ENCODE data around the gene SEMA3F. TPM values are rescaled to one million over a fixed set of nuclear protein-coding genes. Genes with fewer than 3 reads are reported as not detected.
A peak's percentile ranks its signal among the peaks of the same experiment; 100 is the strongest.

The SEMA3F gene
- 10.2 and 33.5 TPM in 2 replicates for total RNA-seq

DNA sequence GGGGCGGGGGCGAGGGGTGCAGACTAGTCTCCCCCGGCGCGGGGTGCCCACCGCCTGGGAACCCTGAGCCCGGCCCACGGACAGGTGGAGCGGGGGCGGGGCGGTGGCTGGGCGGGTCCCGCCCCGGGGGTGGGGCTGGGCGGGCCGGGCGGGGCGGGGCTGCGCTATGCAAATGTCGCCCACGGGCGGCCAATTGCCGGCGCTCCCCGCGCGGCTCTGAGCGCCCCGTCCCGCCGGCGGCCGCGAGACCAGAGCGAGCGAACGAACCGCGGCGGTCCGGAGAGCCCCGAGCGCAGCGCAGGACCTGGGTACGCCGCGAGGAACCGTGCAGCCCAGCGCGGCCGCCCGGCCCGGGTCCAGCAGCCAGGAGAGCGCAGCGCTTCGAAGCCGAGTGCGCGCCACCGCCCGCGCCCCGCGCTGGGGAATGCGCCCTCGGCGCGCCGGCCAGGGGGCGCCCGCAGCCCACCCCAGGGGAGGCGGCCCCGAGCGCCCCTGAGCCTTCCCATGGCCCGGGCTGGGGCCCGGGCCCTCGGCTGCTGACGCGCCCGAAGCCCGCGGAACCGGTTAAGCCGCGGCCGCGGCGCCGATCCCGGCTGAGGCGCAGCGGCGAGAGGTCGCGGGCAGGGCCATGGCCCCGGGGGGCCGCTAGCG is at the start of gene SEMA3F:
Gene SEMA3F, plus strand, starts transcription at position 485 of the 651 bp plus-strand sequence. CDS start 4,299 bp downstream, outside the sequence.
- no peak for DNase-seq (ENCODE audit: low read depth)

DNA sequence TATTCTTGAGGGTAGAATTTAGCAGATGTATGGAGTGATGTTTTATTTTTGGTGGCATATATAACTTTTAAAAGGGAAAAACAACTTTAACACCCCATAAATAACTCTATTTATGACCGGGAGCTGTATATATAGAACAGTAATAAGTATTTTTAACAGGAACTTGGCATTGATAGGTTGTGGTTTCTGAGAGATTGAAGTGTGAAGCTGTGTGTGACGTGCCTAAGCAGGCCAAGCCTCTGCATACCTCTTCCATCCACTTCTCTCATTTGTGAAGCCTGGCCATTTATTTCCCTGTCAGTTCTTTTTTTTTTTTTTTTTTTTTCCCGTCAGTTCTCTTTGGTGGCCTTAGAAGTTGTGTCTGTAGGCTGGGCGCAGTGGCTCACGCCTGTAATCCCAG is 43.4 kb upstream of the SEMA3F start:
- no peak for DNase-seq (ENCODE audit: low read depth)

DNA sequence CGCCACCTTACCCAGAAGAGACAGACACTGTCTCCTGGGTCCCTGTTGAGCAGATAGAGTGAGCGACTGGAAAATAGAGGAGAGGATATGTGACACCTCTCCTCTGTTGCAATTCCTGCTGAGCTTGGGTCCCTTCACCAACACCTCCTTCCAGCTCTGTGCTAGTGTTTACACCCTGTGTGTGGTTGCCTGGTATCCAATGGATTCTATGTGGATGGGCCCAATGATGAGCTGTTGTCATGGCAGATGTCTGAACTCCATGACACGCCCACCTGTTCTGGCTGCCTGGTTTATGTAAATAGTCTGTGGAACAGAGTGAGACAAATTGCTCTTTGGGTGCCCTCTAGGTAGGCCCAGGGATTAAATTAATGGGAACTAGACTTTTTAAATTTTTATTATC is 42.7 kb upstream of the SEMA3F start:
- DNase-seq (ENCODE audit: low read depth): no peak

DNA sequence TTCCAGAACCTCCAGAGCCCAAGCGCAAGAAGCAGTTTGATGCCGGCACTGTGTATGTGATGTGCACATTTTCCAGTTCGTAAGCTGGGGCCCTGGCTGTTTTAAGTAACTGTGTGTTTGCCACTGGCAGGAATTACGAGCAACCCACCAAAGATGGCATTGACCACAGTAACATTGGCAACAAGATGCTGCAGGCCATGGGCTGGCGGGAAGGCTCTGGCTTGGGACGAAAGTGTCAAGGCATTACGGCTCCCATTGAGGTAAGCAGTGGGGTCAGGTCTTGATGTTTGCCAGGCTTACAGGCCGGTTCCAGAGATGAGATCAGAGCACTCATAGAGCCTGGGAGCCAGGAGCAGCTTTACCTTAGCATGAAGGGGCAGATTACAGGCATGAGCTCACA is 38.0 kb upstream of the SEMA3F start:
- no peak for DNase-seq (ENCODE audit: low read depth)

DNA sequence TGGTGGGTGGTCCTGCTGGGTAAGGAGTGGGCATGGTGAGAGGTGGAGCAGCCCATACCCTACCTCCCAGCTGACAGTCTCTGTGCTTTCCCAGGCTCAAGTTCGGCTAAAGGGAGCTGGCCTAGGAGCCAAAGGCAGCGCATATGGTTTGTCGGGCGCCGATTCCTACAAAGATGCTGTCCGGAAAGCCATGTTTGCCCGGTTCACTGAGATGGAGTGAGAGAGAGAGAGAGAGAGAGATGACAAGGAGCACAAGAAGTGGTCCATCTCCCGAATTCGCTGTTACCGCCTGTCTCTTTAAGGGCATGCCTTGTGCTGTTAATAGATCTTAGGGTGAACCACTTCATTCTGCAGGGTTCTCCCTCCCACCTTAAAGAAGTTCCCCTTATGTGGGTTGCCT is 36.9 kb upstream of the SEMA3F start:
- no peak for DNase-seq (ENCODE audit: low read depth)

DNA sequence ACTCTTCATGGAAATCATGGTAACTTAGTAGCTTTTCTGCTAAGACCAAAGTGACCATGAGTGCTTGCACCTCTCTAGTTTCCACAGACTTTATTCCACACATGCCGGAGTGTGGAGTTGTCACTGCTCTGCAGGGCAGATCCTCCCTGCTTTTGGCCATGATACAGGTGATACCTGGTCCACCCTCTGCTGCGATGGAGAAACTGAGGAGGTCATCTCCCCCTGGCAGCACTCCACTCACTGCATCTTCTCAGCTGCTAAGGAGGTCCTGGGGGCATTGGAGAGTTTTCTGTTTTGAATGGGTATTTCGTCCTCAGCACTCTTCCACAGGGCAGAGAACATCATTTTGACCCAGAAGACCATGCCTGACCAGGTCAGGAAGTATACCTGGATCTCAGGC is 35.3 kb upstream of the SEMA3F start:
- DNase-seq (ENCODE audit: low read depth): no peak

DNA sequence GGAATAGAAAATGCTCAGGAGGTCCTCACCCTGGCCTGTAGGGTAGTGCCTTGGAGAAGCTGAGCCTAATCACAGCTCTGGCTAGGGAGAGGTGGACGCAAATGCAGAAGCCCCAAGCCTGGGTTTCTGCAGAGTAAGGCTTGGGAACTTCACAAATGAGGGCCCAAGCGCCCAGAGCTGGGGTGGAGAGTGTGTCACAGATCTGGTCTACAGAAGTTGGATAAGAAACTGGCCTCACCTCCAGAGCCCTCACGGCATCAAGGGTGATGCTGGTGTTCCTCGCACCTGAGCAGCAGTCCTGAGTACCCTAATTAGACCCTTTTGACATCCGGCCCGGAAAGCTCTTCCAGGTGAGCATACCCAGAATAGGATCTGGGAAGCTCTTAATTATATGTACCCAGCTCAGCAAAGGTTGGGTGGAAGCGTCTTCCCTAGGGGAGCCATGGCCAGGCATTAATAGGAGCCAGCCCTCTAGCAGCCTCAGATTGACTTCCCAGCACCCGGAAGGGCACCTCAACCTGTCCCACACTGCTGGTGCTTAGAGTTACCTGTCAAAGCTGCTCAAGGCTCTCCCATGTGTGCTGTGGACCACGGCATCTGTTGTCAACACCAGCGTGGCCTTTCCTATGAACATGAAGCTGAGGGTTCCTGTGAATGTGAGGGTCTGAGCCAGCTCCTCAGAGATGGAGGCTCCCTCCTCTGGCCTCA is 34.6 kb upstream of the SEMA3F start:
- no peak for DNase-seq (ENCODE audit: low read depth)

DNA sequence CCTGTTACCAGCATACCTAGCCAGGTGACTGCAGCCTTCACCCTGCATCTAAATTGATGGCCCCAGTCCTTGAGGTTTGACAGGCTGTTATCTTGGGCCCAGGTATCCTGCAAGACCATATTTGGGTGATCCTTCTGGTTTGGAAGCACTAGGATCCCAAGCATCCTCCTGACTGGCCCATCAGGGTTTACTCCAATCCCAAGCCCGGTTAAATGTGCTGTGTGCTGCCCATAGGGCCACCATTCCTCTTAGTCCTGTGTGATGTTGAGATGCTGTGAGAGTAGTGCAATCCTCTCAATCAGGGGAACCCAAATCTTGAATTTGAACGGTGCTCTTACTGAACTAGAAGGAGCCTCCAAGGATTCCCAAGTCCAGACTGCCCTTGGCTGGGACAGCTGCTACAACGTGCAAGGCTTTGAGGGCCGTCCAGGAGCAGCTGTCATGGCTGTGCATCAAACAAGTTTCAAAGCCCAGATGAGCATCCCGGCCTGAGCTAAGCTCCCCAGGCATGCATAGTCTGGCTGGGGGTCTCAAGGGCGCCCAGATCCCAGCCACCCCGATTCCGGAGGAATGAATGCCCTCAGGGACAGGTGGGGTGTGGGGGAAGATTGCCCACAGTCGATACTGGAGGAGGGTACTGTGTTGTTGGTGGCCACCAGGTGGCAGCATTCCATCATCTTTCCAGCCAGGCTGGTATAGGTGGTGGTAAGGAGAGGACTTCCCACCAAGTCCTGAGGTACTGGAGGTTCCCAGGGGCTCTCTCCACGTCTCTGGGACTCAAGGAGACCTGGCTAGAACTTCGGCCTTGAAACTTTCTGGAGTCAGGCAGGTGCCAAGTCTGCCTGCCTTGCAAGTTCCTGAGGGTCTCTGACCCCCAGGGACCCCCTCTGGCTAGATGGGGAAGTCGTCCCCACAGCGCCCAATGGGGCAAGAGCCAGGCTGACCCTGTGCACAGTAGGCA is 33.8 kb upstream of the SEMA3F start:
- DNase-seq (ENCODE audit: low read depth): peak; percentile 68

DNA sequence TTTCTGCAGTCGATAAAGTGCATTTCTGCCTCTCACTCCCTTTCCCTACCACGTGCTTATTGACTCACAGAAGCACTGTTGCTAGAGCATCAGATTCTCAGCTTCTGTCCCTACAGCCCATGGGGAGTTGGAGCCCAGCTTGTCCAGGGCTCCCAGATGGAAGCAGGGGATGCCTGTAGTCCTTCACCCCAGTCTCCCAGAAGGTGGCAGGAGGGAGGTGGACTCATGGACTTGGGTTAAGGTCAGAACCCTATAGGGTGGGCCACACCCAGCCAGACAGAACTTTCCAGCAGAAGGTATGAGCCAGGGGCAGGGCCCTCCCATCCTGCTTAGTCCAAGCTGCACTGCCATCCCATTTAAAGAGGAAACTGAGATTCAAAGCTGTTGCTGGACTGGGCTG is 33.1 kb upstream of the SEMA3F start:
- no peak for DNase-seq (ENCODE audit: low read depth)

DNA sequence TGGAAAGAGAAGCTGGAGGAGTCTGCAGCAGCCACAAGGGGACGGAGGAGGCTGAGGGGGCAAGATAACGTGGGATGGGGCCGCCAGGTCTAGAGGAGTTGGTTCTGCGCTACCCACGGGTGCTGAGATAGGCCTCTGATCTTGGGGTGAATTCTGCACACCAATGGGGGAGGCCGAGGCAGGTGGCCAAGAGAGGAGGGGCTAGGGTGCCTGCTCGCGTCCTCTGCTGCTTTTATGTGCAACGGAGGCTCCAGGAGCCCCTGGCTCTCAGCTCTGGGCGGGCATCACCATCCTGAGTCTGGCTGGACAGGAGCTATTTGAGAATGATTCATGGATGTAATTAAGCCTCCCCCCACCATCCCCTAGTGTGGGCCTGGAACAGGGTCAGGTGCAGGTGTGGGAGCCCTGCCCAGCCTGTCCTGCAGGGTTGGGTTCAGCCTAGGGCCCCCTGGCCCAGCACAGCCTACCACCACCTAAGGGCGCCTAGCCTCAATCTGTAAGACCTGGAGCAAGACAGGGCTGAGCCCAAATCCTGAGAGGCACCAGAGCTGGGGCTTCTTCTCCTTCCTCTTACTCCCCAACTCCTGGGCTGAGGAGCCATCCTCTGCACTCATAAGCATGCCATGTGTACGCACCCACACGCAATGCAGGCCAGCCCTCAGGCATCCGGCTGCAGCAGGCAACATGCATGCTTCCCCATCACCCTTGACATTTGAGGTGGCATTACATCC is 32.3 kb upstream of the SEMA3F start:
- no peak for DNase-seq (ENCODE audit: low read depth)

DNA sequence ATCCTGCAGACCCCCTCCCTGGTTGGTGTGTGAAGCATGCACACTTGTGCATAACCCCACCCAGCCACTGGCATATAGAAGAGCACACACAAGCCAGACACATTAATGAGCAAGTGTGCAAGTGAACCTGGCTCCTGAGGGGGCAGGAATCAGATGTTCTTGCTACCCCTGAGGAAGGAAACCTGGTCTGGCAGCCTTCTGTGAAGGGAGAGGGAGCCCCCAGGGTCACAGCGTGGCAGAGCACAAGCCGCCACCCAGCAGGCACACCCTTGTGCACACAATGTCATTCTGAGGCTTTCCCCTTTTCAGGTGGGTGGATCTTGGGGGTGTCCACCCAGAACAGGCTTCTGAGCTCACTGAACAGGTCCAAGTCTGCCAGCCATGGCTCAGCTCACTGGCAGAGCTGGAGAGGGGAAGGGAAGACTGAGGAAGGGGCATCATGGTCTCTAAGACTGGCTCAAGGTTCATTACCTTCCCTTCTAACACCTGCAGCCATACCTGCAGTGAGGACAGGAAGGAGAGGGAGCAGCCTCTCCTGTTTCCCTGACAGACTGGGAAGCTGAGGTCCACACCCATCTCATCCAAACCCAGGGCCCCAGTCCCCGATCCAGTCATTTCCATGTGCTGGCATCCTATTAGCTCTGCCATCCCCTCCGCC is 31.6 kb upstream of the SEMA3F start:
- DNase-seq (ENCODE audit: low read depth): no peak

DNA sequence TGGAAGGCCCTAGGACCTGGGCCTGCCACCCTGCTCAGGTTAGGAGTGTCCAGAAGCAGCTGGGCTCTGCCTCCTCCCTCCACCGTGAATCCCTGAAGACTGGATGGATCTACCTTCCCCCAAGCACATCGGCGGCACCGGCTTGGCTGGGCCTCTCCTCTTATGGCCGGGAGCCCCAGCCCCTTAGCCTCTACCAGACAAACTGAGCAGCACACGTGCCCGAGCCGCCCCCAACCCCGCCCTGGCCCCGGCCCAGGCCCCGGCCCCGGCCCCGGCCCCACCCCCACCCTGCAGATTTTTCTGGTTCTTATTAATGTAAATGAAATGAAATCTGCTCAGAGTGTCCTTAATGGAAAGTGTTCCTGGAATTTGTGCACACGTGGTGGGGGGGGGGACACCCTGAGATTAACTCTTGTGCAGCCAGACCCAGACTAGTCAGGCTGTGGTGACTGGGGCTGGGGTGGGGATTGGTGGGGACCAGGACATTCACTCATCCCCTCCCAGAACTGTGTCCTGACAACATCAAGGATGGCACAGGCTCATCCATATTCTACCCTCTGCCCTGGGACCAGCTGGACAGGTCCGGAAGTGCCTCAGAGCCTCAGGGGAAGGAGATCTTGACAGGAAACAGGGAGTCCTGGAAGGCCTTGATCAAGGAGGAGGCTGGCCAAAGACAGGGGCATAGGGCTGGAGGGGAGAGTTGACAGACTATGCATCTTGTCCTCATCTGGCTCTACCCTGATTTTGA is 30.9 kb upstream of the SEMA3F start:
- DNase-seq (ENCODE audit: low read depth): no peak

DNA sequence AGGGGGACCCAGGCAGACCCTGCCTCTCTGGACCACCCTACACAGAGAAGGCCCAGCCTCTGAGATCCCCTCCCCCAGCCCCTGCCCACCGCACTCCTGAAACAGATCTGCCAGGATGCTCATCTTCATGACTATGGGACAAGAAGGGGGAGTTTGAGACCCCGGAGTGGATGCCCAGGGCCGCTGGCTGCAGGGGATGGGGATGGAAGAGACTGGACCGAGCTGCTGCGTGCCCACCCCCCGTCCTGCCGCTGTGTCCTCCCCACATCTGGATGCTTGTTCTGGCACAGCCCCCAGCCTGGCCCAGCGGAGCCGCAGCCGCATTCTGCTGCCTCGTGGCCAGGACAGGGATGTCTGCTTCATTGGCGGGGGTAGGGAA is 30.3 kb upstream of the SEMA3F start:
- DNase-seq (ENCODE audit: low read depth): no peak

DNA sequence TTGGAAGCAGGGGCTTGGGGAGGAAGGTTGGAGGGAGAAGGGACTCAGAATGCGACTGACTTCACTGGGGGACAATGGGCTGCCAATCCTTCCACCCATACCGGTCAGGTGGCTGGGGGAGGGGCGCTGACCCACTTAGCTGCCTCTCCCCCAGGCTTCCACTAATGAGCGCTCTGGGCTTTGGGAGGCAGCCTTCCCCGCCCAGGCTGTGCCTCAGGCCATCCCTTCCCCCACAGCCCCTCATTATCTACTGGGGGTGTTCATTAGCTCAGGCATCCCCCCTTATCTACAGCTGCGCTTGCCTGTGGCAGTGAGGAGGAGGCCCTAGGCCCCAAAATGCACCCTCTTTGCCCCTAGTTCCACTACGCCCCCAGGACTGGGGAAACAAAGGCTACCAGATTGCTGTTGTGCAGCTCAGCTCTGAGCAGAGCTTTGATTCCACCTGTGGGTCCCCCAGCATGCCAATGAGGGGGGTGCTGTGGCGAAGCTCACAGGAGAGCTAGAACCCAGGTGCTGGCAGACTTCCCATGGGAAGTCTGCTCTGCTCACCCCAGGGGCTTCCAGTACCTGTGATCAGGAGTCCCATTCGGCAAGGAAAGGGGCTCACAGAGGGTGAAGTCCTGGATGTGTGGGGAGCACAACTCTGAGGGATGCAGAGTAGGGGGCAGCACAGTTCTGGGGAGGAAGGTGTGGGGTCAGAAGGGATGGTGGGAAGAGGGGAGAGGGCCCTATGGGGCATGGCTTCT is 29.4 kb upstream of the SEMA3F start:
- DNase-seq (ENCODE audit: low read depth): no peak

DNA sequence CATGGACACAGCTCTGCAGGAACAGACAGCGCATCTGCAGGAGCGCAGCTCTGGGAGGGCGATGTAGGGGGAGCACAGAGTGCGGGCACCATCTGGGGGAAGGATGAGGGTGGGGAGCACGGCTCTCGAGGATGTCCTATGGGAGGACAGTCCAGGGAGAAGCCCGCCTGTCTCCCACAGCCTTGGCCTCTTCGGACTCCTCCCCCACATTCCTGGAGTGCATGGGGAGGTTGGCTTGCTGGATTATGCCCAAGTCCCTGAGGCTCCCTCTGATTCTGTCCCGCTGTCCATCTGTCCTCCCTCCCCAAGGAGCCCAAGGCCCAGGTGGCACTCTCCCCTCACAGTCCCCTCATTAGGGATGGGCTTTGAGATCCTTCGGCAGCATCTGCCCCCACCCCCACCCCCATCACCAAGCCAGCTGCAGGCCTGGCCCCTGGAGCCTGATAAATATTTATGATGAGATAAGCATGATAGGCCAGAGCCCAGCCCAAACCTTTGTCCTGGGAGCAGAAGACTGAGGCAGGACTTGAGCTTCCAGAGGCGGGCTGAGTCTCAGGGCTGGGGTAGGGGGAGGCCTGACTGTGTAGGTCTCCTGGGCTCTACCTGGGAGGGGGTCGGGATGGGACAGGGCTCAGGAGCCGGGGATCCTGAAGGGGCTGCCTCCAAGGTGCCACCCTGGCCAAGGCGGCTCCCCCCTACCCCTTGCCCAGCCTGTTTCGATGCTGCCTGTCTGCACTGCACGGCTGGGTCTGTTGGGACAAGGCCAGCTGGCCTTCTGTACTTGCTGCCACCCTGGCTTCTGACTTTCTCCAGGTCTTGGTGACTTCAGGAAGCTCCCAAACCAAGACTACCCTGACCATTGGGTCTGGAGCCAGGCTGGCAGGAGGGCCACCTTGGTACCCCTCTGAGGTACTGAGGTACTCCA is 28.6 kb upstream of the SEMA3F start:
- DNase-seq (ENCODE audit: low read depth): peak; percentile 45

DNA sequence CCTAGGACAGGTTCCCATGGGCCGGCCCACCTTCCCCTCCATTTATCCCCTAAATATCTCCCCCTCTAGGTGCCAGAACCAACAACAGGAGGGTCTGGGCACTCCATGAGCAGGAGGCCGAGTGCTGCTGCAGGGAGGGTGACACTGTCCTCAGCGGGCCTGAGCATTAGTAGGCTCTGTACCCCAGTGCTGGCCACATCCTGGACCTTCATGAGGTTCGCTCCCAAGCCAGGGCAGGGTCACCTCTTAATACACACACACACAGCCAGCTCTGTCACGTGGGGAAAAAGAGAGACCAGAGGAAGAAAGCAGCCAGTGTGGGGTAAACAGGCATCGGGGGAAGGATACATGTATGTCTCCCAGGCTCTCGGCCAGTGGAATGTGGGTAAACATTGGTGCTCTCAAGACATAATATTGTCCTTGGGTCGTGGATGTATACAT is 27.9 kb upstream of the SEMA3F start:
- DNase-seq (ENCODE audit: low read depth): no peak

DNA sequence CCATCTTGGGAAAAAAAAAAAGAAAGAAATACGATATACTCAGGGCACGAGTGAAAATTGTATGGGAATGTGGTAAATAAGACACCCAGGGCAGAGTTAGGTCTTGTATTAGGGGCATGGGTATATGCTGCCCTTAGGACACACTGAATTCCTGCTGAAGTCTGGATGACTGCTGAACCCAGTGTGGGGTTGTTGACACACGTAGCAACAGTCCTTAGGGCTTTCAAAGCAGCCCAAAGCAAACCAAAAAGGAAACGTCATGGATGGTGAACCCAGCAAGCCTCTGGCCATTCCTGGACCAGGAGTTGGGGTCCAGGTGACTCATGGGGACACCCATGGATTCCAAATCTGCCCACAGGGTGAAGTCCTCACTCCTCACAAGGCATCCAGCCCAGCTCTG is 27.1 kb upstream of the SEMA3F start:
- peak; percentile 57 for DNase-seq (ENCODE audit: low read depth)

DNA sequence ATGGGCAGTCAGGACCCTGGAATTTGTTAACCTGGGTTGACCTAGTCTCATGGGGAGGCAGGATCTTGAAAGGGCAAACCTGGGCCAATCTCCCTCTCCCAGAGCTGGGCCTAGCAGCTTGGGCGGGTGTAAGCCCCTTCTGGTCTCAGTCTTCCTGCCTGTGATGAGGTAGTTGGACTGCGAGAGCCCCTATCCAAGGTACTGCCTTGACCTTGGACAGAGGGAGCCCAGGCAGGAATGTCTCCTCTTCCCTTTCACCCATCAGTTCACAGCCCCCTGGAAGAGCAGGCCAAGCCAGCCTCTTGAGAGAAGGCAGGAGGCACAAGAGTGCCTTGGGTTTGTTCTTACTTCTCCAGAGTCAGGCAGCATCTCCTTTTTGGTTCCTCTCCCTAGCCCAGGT is 24.7 kb upstream of the SEMA3F start:
- no peak for DNase-seq (ENCODE audit: low read depth)
